DMS79 (cell line): ENCODE results near the gene CYP26B1.

Experiments
- DNase-seq: peaks from one replicate; lab custom pipeline; 2025; lab: John Stamatoyannopoulos, UW

CYP26B1 gene

GRCh38 chr2:72141032-72141645 is 6.5 kb downstream of the CYP26B1 start:
- DNase-seq, result no peak

DNA sequence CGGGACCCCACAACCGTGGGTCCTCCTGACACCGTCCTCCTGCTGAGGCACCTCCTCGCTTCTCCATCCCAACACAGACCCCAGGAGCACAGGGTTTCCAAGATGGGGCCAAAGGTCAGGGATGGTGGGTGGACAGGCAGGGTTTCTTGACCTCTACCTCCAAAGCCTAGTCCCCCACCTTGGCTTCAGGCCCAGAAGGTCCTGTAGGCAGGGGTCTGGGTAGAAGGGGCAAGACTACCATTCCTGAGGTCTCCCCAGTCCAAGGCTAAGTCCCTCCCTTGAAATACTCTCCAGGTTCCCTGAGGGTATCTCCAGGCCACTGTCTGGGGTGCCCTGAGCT is 7.1 kb downstream of the CYP26B1 start:
- DNase-seq, result no peak

- DNase-seq, result no peak
These were observed 7.6 kb downstream of the CYP26B1 start for GRCh38 chr2:72139874-72140620.

GRCh38 chr2:72139471-72139873 is 8.2 kb downstream of the CYP26B1 start:
- DNase-seq, result no peak

DNA sequence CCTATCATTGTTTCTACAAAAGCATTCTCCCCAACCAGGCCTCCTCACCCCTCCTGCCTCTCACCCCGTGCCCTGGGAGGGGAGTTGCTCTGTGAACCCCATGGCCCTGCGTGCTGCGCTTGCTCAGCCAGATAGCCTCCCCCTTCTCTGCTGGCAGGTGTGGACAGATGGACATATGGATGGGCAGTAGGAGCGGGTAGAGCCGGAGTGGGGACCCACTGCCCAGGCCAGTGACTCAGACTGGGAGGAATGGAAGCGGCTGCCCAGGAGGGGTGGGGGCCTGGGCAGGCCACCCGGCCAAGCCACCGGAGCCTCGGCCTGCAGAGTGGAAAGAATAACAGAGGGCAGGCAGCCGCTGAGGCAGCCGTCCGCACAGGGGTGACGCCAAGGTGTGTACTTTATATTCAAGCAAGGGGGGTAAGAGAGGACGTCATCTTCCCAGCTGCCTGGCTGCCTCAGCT is 8.7 kb downstream of the CYP26B1 start:
- DNase-seq, result no peak

DNA sequence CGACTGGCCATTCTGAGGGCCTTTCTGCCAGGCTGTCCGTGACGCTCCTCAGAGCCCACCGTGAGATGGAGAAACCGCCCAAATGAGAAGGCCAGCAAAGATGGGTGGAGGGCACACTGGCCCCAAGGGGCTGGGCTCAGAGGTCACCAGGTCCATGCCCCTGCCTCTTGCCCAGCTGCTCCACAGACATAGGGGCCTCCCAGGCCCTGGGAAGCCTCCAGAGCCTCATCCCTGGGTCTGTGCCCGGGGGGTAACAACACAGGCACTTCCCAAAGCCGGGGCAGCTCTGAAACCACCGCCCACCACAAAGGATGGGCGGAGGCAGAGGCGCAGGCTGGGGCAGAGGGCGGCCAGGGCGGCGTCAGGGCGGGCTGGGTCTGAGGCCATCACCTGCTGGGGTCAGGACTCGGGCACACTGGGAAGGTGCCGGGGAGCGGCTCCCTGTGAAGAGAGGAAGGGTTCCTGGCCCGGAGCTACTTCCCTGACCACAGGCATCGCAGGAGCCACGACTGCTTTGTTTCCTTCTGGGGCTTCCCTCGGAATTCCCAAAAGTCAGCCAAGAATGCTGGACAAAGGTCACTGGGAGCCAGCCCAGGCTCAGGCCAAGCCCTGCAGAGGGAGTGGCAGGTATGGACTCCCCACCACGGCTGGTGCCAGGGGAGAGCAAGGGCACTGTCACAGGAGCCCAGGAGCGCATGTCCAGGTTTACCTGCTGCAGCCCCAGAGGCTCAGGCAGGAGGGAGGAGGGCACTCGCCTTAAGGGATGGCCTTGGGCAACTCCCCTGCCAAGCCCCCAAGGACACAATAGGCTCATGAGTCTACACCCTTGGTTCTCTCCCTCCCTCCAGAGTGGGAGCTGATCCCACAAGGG is 9.4 kb downstream of the CYP26B1 start:
- no peak for DNase-seq

GRCh38 chr2:72137498-72138010 is 10.1 kb downstream of the CYP26B1 start:
- DNase-seq, result no peak

DNA sequence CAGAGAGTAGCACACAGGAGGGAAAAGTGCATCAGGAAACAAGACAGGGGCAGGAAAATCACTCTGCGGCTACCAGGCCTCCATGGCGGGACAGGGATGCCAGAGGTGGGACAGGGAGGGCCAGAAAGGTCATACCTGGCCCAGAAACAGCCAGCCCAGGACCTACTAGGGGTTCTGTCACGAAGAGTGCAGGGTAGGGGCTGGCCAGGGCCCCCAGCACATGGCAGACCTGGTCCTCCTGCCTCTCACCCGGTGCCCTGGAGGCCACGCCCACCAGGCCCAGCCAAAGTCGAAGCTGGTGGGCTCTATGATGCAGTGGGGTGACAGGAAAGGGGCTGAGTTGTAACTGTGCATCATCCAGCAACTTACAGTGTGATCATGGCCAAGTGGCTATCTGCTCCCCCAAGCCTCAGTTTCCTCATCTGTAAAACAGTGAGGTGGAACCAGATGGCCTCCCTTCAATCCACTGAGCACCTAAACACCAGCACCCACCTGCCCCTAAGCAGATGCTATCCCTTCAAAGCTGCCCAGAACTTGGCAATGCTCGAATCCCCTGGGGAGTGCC is 10.6 kb downstream of the CYP26B1 start:
- DNase-seq, result no peak

DNA sequence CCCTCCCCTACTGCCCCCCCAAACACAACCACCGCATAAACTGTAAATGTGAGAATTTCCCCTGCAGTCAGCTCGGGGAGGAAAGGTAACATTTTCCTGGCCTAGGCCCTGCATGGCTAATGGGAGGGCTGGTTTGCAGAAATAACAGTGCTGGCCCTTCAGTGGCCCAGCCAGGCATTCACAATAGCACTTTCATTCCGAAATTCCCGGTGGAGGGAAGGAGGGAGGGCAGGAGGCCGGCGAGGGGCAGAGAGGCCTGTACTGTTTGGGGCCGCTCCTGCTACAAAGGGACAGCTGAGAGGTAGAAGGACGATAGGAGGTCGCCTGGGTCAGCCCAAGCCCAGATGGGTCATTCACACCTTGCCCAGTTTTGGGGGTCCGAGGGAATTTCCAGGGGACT is 11.3 kb downstream of the CYP26B1 start:
- DNase-seq, result no peak

- no peak for DNase-seq
These were observed 11.7 kb downstream of the CYP26B1 start for GRCh38 chr2:72135921-72136320.

- DNase-seq, result no peak
These were observed 12.5 kb downstream of the CYP26B1 start for GRCh38 chr2:72134997-72135800.

DNA sequence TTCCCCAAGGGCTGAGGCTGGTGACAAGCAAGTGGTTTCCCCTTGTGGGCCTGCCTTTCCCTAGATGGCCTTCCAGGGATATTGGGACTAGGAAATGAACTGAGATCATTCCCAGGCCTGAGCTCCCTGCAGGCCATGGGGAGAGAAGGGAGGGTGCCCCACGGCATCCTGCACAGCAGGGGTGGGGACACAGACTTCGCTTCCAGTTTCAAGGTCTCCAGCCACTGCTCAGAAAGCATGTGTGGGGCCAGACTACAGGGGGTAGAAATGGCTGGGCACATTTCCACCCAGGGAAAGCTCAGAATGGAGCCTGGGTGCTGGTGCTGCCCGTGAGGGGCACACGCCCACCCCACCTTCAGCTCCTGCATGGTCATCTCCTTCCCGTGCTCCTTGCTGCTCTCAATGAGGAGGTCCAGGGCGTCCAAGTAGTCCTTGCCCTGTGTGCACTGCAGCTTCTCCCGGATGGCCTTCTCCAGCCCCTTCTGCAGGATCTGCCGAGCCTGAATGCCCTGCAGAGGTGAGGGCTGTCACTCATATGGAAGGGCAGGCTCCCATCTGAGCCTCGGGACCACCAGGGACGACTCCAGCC is 13.2 kb downstream of the CYP26B1 start:
- no peak for DNase-seq

DNA sequence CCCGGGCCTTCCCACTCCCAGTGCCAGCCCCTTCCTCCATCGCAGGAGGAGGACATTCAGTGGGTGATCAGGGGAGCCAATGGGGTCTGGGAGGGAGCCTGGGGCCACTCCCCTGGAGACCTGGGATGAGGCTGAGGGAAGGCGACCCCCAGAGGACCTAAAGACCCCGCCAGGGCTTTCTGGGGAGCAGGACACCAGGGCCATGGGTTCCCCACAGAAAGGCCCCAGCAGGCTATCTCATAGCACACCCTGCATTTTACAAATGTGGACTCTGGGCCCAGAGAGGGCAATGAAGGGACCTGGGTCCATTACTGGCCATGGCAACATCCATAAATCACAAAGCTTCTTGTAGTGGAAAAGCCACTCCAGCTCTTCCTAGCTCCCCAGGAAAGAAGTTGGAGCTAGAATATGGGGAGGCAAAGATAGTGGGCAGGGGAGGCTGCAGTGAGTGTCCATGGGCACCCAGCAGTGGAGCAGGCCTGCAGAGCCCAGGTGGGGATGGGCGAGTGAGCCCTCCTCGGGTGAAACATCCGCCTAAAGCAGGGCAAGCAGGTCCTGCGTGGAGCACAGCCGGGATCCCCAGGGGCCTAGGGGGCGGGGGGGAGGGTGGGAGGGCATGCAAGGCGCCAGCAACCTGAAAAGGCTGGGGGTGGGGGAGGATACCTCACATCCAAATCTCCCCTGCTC is 13.8 kb downstream of the CYP26B1 start:
- no peak for DNase-seq

GRCh38 chr2:72132981-72133720 is 14.5 kb downstream of the CYP26B1 start:
- no peak for DNase-seq

DNA sequence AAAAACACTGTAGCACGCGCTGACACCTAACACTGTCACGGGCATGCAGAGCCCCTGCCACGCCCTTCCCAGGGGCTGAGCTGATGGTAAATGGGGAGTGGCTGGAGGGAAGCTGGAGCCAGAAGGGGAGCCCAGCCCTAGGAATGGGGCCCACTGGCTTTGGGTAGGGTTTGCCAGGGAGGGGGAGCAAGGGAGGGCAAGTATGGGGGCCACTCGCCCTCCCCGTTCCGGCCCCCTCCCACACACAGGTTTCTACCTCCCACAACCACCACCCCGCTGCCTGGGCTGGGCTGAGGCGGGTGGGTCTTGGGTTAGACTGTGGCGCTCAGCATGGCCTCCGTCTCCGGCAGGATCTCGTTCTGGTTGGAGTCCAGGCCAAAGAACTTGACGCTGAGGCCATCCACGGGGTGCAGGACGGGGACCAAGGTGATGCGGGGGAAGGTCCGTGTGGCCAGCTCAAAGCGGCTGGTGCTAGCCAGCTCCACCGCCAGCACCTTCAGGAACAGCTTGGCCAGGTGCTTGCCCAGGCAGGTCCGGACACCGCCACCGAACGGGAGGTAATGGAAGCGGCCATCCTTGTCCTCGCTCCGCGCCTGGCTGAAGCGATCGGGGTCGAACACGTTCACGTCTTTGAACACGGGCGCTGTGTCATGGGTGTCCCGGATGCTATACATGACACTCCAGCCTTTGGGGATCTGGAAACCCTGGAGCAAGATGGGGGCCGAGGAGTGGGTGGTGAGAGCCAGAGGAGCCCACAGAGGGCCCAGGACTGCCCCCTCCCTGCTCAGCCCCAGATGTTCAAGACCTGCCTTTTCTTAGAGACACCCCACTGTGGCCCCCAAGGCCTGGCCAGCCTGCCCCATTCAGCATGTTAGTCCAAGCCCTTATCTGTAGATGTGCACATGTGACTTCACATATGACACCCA is 15.5 kb downstream of the CYP26B1 start:
- no peak for DNase-seq

GRCh38 chr2:72131371-72131891 is 16.2 kb downstream of the CYP26B1 start:
- DNase-seq, result no peak

DNA sequence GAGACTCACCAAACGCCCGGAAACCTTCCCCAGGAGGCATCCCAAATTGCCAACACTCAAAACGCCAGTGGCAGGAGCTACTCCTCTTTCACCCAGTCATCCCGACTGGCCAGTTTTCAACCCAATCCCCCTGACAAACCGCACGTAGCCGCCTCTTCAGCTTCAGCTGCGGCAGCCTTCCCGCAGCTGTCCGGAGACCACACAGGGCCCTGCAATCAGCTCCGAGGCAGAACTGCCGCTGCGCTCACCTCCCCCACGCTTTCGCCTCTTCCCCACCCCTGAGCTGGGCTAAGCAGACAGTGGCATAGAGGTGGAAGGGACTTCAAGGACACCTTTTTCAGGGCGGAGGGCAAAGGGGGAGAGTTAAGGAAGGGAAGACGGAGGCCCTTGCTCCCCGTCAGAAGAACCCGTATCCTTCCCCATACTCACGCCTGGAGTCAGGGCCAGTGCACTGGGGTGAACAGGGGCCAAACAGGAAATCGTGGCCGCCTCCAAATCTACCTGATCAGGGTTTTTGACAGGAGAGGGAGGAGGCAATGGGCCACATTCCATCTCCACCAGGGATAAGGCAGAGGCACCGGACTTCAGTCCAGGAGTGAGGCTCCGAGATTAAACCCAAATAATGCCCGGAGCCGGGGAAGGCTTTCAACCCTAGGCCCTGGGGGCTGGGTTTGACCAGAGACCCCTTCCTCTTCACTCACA is 16.9 kb downstream of the CYP26B1 start:
- DNase-seq, result no peak
